Non-pigmented ciliary epithelial cell (primary cell): ENCODE measurements around the gene USP38.
"Not testable (repeated sequence)": the region's sequence is repeated elsewhere in the genome, so short reads cannot be mapped to it uniquely, and the experiment has no call there.

Experiments
- DNase-seq: peaks from one replicate; pipeline ENCODE4 v3.0.0-alpha.2; 2010; ENCODE audit warnings: low read depth

The USP38 gene

DNA sequence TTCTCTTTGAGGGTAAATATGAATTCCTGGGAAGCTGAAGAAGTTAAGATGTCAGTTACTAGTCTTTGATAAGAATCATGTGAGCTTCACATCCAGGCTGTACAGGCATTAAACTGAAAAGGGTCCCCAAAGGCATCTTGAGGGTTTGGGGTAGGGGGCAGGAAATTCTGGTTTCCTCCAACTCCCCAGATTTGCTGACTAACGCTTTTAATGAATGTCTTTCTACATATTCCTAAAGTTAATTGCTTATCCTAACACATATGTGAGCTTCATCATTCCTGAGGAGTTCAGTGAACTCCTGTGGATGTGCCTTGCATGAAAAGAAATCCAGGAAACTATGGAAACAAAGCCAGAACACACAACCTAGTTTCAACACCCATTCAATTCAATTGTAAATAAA lies 78.1 kb downstream of the USP38 start:
- no peak for DNase-seq

- DNase-seq = not testable (repeated sequence)
Observed at GRCh38 chr4:143267690-143268089, 83.0 kb downstream of the USP38 start.

DNA sequence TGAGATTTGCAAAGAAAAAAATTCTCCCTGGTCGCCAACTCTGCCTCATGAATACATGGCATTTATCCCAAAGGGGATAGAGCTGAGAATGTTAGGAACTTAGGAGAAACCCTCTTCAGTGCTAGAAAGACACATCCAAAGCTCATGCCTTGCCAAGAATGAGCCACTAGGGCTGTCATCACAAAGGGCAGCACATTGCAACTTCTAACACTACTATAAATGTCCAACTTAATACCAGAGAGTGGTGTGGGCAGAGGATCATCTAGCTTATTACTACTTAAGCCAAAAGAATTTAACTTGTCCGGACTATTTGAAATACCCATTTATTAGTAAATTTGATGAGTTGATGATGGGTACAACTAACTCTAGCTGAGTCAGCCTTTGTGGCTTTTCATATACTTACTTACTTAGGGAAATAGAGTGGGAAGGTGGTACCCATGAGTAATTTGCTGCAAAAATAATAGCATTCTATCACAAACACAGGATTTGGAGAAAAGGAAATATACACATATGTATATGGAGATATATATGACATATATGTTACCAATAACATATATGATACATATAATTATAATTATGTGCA lies 85.6 kb downstream of the USP38 start:
- DNase-seq = no peak
